ENCODE data around the gene C12orf50.
"Not testable (repeated sequence)": the region's sequence is repeated elsewhere in the genome, so short reads cannot be mapped to it uniquely, and the experiment has no call there.

Gene C12orf50, protein sequence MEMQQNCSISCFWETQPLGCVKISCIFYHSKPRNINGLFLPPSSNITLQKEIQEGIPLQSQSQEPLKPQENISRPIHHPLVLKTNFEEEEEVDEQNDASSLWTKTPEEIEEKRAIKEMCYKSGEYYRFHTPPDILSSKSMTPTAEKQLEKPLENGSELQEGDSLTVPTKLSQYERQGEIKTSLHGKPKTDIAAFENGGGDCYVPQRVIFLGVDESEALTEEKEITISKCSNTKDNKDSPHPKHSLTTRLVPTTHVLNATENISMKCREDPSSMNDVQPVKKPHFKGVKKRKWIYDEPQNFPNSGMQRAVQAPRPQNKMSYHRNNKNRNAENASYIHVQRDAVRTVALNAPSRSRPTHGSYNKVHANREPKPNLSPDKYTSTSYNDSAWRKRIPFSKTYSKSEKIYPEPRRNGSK

GRCh38 chr12:88029093-88029665 lies at the start of gene C12orf50:
C12orf50 (minus strand) TSS chr12:88029401; CDS start chr12:88026962, 2,439 bp downstream.
- no peak for DNase-seq

DNA sequence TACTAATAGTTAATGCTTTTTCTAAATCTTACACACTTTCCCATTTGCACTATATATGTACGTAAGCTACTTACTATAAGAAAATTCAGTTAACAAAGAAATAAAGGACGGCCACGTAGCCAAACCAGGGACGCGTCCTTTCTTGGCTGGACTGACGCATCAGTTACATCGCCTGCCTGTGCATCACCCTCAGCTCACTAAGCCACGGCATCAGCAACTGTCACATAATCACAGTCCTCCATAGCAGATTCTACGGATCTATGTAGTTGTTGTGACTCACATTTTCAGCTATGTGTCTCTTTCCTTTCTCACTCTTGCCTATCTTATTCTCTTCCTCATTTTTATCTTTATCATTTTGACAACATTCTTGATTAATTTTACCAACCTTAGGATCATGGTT lies 38.1 kb upstream of the C12orf50 start:
- DNase-seq = no peak

GRCh38 chr12:88063375-88063774 lies 34.2 kb upstream of the C12orf50 start:
- DNase-seq = no peak

DNA sequence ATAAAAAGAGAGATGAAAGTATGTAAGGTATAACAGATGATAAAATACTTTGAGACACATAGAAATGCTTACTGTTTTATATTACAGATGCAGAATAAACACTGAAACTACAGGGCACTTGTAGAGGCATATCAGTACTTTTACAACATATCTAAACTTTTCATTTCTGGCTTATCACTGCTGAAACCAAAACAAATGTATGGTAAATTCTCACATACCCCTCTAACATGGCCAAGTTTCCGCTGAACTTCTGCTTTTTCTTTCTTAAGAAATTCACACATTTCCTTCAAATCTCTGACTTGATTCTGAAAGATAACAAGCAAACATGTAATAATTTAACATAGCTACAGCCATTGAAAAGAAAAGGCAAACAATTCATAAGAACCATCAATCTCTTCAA lies 33.3 kb upstream of the C12orf50 start:
- DNase-seq = no peak

GRCh38 chr12:88058719-88059077 lies 29.5 kb upstream of the C12orf50 start:
- DNase-seq = no peak

GRCh38 chr12:88057994-88058718 lies 29.0 kb upstream of the C12orf50 start:
- DNase-seq = no peak

DNA sequence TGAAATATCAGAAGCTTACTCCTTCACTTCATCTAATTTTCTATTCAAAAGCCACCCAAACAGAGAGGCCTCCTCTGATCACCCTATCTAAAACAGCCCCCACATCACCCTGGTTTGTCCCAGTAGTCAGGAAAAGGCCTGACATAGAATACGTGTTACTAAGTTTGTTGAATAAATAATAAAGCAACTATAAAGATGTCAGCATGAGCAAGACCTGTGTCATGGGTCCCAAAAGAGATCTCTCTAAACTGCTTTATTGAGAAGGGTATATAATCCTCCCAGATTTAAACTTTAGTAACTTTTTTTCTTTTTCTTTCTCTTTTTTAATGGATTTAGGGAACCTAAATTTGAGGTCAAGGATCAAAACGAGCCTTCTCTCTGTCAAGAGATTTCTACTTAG lies 27.4 kb upstream of the C12orf50 start:
- no peak for DNase-seq

DNA sequence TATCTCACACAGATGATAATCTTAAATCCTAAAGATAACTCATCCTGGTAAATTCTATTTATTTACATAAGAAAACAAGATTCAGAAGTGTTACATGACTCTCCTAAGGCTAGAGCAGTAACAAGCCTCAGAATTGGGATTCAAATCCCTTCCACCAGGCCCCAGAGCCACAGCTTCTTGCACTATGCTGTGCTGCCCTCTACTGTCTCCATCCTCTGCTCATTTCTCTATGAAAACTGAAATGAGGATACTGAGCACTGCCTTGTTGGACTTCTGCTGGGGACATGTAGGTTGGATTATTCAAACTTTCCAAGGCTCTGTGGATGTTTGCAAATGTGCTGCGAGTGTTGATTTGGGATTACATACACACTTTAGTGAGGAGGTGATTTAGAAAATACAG lies 23.5 kb upstream of the C12orf50 start:
- no peak for DNase-seq

GRCh38 chr12:88044035-88044434 lies 14.8 kb upstream of the C12orf50 start:
- no peak for DNase-seq

- DNase-seq = no peak
These were observed 8.6 kb upstream of the C12orf50 start for GRCh38 chr12:88037770-88038169.

GRCh38 chr12:88036353-88036965 lies 7.3 kb upstream of the C12orf50 start:
- no peak for DNase-seq

GRCh38 chr12:88035907-88036289 lies 6.7 kb upstream of the C12orf50 start:
- no peak for DNase-seq

DNA sequence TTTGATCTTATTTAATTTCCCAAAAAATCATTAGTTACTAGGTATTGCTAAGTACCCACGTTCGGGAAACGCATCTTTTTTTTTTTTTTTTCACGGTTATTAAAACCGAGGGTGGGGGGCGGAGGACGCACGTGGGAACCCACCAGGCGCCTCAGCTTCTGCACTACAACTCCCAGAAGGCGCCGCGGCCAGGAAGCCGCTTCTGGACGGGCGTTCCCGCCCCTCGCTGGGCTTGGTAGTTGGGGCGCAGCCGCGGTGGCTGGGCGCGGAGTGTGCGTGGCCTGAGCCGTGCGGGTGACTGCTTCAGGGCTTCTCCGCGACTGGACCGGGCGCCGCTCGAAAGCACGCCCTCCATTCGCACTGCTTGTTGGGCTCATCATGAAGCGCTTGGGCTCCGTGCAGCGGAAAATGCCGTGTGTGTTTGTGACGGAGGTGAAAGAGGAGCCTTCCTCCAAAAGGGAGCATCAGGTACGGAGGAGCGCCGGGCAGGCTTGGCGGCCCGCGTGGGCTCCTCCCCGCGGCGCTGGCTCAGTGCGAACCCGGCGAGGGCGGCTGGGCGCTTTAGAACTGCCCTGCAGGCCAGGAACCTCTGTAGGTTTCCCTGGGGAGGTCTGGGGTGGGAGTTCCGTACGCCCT lies 6.2 kb upstream of the C12orf50 start:
- DNase-seq = peak; percentile 95

- DNase-seq = not testable (repeated sequence)
These were observed 2.0 kb upstream of the C12orf50 start for GRCh38 chr12:88031161-88031560.

DNA sequence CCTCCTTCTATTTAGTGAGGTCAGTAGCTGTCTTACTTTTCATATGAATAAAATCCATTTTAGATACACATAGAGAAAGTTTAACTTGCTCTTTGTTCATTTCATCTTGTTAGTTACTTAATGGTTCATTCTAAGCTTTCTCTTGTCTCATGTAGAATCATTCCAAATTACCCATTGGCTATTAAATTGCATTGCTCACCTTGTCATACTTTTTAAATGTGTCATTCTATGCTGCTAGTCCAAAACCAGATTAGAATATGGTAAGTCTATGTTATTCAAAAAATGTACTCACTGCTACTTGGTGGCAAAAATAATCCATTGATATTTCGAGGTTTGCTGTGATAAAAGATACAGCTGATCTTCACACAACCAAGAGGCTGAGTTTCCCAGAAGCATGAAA lies 3.0 kb downstream of the C12orf50 start:
- no peak for DNase-seq

DNA sequence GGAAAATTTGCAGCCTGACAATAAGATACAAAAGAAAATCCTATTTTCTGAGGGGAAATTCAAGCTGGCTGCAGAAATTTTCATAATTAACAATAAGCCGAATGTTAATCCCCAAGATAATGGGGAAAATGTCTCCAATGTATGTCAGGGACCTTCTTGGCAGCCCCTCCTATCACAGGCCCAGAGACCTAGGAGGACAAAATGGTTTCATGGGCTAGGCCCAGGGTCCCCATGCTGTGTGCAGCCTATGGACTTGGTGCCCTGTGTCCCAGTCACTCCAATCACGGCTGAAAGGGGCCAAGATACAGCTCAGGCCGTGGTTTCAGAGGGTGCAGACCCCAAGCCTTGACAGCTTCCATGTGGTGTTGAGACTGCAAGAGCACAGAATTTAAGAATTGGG lies 11.2 kb downstream of the C12orf50 start:
- DNase-seq = no peak

DNA sequence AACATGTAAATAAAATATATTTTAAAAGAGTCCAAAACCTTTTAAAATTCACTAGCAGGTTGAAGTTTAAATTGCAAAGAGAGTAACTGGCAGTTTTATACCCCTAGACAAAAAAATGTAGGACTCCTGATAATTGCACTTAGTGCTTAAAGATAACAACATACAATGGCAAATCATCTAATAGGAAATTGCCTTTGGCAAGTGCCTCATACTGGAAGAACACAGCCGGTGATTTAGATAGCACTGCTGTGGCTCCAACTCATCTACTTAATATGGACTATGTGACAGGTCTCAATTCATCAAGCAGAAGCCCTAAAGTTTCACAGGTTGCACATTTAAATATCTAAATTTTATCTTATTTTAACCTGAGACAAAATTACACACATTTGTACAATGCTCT lies 13.4 kb downstream of the C12orf50 start:
- no peak for DNase-seq

- no peak for DNase-seq
These were observed 17.4 kb downstream of the C12orf50 start for GRCh38 chr12:88011755-88012154.

- no peak for DNase-seq
These were observed 22.9 kb downstream of the C12orf50 start for GRCh38 chr12:88006351-88006750.

DNA sequence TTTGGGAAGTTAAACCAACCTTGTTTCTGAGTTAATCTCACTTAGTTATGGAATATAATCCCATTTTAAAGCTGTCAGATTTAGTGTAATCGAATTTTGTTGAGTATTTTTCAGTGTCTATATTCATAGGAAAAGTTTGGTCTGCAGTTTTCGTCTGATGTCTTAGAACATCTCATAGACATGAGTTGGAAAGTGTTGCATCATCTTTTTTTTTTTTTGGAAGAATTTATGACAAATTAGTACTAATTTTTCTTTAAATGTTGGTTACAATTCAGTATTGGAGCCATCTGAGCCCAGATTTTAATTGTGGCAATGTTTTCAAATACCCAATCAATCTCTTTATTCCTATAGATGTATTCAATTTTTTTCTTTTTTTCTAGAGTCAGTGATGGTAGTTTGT lies 27.9 kb downstream of the C12orf50 start:
- no peak for DNase-seq

GRCh38 chr12:87995581-87996178 lies 33.5 kb downstream of the C12orf50 start:
- peak; percentile 66 for DNase-seq

GRCh38 chr12:87991483-87991882 lies 37.7 kb downstream of the C12orf50 start:
- DNase-seq = no peak

DNA sequence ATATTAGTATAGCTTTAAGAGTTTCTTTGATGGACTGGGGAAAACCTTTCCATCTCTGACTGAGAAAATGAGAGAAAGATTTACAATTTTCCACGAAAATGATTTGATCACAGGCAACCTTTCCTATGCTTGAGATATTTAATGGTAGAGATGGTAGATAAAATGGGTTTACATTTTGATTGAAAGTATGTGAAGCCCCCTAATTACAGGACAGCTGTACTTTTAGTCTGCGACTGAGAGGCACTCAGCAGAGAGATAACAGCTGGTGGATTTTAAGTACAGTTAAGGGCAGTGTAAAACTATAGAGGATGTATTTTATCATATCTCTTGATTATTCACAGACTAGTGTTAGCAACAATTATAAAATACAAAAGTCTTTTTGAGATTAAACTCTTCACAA lies 40.7 kb downstream of the C12orf50 start:
- DNase-seq = no peak

Measured in activated effector memory CD4-positive, alpha-beta T cell treated with anti-CD3 and anti-CD28 coated beads, Interleukin-2, amount 50 U/mL, for 16 hours (primary cell).